Raji (cell line): ENCODE measurements around the gene NR5A2.

Source experiments
- POLR2A ChIP-seq: IDR thresholded peaks from 2 replicates; pipeline ENCODE4 v1.6.1; 2011; ENCODE audit warnings: low read depth, low read length, control low read depth; ENCODE audit not compliant: insufficient read depth

NR5A2 gene

DNA sequence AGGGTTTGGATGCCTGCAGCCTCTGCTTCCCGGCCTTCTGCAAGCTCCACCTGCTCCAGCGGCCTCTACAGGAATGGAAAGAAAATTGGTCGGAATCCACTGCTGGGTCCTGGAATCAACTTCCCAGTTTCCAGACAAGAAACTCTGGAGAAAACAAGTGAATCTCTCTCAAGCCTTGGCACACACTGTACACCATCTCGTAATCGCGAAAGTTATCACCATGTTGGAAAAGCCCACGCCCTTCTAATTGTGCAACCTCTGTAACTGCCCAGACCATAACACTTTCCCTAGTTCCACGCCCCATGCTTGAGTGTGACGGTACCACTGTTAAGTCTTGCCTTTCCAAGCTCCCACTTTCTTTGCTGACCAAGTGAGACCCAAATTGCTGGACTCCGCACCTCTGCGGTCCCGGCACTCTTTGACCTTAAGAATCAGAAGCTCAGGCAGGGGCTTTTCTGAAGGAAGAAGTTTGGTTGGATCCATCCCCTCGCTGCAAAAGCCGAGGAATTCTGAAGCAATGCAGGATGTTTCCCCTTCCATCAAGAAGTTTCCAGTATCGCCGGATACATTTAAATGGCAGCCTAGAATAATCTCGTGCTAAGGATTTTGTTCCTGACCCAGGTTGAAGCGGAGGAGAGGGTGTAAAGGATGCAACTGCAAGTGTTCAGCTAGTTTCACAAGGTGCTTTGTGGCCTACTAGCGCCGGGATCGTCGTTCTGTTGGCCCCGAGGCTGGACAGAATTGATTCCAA is 6.2 kb downstream of the NR5A2 start:
- TF ChIP-seq POLR2A: no peak

DNA sequence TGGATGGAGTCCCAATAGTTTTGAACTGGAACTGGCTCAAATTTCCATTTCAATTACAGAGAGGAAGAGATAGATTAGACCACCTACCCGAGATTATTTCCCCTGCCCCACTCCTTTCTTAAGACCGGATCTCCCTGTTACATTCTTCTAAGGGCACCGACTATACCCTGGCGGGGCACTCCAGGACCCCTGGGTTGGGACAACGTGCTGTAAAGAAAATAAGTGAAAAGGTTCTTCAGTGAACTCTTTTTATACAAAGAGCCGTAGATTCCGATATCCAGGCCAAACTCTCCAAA is 6.7 kb downstream of the NR5A2 start:
- no peak for TF ChIP-seq POLR2A

DNA sequence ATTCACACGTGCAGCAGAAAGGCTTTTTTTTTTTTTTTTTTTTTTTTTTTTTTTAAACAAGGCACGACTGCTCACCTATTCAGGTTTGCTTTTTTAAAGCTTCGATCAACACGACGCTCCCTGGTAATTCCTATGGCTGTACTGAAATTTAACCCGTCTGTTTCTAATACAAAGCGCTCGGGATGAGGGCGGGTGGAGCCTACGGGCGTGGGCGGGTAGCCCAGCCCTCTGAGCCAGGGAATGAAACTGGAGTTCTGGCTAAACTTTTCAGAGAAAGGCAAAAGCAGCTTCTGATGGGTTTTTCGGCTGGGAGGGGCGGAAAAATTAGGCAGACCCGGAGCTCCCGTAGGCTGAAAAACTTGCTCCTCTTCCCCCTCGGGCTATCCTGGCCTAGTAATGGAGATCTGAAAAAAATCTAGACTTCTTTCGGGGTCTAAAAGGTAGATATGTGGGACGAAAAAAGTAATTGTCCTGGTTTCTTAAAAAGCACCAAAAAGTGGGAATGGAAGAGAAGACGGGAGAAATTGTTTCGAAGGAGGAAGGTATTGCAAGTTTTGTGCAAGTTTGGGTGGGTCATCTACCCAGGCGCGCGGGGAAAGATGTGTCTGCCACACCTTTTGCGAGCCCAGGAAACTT is 7.4 kb downstream of the NR5A2 start:
- no peak for TF ChIP-seq POLR2A

DNA sequence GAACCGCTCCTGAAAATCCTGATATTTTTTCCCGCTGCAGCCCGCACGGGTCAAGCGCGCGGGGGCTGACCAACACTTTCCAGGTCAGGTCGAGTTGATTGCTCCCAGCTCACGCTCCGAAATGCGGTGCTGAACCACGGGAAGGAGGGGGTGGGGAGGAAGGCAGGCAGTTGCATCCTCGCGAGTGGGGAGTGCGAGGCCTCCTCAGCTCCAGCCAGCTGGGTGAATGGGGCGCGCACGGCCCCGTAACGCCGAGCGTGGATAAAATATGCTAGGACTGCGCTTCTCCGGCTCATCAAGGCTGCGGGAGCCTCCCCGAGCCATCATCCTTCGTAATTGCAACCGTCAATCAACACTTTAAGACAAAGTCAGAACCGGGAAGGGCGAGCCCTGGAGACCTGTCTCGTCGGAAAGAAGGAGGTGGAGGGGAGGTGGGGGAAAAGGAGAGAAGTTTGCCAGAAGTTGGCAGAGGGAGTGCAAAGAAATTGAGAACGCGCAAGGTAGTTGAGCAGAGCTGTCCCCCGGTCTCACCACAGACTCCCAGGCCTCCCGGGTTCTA is 8.0 kb downstream of the NR5A2 start:
- TF ChIP-seq POLR2A: no peak

DNA sequence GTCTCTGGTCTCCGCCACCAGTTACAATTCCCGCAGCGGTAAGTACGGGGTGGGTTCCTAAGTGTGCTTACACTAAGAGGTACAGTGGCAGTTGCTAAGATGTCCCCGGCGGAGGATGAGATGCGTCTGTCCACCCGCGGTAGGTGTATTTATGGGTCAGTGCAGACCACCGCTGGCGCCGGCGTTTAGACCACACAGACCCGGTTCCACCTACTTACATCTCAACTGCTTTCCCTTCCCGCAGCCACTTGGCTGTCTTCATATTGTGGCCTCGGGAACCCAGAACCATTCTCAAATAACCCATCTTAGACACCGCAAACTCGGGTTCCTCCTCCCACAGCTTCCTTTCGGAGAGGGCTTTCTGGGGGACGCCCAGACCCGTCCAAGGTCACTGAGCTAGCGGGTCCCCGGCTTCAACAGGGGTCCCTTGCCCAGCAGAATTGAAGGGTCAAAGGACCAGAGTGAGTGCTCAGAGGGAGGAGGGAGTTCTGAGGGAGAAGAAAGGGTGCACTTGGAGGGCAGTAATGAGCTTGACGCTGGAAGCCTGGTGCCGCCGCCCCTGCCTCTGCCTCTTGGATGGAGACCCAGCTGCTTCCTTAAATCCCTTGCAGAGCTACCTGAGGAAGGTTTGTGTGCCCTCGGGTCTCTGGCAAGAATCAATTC is 8.6 kb downstream of the NR5A2 start:
- no peak for TF ChIP-seq POLR2A

DNA sequence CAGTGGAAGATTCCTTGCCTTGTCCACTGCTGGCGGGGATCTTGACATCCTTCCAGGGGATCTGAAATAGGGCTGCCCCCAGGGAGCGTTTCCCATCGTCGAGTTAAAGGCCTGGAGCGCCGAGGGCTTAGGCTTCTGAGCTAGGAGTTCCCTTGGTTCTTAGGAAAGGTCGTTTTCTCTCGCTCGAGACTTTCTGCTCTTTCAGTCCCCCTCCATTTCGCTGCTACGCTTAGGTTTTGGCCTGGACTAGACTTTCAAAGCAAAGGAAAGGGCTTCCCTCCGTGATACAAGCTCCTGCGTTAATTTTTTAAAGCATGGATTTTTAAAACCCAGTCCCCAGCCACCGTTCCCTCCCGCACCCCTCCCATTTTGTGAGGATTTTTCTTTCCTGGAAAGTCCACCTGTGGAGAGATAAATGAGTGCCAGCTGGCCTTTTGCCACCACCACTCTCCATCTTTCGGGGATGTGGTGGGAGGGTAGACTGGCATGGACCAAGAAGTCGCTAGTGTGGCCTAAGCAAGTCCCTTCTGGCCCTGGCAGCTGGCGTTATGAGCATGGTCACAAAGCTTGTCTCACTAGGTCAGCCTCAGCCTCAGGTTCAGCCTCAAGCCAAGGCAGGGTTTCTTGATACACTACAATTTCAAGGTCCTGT is 9.2 kb downstream of the NR5A2 start:
- no peak for TF ChIP-seq POLR2A

DNA sequence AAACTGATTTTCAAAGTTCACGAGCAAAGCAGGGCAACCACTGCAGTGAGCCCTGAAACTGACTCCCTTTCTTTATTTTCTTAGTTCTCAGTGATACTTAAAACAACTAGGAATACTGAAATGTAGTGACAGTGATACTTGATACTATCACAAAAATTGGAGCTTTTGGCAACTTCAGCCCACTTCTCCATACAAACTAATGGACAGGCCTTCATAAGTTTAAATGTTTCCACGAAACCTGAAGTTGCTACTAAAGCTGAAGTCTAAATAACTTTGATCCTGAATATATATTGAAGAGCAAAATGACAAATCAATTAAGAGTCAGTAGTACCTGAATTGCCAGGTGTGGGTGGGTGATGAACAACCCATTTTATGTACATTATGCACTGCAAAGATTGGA is 10.0 kb downstream of the NR5A2 start:
- no peak for TF ChIP-seq POLR2A

DNA sequence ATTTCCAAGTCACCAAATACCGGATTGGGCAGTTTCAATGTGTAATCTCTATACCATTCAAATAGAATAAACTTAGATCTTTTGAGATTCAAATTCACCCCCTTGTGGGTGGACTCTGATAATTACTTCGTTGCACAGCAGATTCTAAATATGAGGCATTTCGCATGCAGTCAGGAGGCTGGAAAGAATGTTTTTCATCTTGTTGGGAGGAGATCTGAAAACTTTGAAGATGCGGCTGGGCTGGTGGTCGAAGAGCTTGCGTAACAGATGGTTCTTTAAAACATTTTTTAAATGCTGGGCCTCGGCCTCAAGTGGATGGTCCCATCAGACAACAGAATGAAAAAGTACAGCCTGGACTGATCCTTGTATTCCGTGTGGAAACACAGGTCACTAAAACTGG is 10.4 kb downstream of the NR5A2 start:
- TF ChIP-seq POLR2A: no peak

DNA sequence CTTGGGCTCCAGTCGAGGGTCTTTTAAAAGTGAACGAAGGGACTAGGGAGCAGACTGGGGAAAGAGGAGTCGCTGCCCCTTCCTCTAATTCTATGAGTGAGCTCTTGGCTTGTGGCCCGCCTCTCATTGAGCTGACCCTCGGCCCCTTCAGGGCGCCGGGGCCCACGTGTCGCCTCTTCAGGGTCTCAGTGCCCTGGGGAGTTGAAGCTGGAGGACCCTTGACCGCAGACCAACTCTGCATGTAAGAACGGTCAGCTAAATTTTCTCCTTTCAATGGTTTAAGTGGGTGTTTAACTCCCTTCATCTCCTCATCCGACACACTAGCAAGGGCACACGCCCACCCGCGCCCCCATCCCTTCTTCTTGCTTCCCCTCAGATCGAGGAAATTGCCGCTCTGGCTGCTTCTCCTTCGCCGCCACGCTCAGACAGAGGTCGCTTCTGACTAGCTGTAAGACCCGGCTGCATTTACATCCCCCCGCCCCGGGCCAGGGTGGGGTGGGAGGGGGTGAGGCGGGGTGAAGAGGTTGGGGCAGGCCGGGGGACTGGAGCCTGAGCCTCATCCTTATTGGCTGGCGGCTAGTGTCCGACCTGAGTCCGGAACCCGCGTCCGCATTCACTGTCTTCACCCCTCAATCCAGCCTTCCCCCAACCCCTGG is 10.9 kb downstream of the NR5A2 start:
- no peak for TF ChIP-seq POLR2A

DNA sequence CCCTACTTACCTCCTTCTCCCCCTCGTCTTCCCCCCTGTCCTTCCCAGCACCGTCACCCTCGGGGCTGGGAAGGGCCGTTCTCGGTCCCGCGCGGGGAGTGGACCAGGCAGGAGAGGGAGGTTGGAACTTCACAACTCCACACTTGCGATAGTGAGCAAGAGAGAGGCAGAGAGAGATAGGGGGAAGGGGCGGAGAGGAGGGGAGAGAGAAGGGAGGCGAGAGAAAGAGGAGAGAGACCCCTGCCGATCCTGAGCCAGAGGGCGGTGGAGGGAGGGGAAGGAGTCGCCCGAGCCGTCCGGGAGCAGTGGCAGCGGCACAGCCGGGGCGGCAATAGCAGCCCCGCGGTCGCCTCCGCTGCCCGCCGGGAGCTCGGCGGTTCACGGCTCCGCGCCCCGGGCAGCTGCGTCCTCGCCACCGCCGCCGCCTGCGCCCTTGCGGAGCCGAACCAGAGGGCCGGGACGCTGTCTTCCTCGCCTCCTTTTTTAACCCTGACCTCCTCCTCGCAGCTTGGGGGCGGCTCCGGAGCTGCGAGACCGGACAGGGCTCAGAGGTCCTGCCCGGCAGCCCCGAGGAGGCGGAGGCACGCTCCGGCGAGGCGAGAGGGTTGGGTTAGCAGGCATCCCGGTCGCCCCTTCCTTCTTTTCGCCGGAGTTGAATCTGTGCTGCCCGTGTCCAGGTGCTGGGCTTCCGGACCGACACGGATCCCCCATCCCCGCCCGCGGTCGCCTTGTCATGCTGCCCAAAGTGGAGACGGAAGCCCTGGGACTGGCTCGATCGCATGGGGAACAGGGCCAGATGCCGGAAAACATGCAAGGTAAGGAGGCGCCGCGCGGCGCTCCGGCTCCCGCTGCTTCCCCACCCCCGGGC is 11.7 kb downstream of the NR5A2 start:
- TF ChIP-seq POLR2A: no peak

DNA sequence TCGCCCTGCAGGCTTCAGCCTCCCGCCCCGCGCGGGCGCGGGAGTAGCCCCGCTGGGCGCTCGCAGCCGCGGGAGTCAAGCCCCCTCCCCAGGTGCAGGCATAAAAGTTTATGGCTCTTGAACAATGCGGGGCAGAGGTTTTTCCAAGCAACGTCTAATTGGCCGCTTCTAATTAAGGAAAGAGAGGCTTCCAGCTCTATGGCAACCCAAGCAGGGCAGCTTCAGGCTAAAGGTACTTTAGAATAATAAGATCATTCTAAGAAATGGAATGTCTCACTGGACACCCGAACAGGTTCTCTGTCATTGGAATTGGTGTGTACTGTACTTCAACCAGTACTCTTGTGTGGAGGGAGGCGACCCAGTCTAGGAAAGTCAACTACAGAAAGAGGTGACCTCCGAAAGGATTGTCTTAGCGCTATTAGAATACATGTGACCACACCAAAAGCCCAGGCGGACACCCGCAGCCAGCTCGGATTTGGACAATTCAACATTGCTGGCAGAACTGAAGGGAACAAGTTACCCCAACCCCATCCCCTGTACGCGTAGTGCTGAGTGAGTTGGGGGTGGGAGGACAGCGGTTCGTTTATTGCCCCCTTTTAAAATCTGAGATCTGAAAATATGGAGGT is 12.5 kb downstream of the NR5A2 start:
- no peak for TF ChIP-seq POLR2A

DNA sequence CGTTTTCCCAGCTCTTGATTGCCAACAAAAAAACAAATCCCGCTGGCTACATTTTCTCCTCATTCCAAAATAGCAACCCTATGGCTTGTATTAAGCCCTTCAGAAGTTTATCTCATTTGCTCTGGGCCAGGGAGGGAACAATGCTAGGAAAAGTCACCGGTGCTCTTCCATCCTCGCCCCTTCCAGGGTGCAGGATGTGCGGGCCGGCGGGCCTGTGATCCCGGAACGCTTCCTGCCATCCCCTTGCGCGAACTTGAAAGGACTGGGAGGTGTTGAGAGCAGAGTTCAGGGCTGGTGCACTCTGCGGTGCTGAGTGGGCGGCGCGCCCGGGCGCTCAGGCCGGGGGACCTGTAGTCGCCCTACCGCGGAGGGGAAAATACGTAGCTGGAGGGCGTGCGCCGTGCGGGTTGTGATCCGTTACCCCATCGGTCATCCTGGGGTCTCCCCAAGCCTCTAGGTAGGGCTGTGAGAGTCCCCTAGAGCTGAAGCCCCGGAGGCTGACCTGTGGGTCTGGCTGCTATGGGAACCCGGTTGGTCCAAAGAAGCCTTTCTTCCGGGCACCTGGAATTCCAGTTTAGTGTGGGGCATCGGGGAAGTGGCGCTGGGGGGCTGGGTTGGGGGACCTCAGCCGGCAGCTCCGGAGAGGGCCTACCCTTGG is 13.1 kb downstream of the NR5A2 start:
- no peak for TF ChIP-seq POLR2A
